NCI-H226 (cell line): ENCODE measurements around the gene MAP1LC3B2.
"Not testable (repeated sequence)": the region's sequence is repeated elsewhere in the genome, so short reads cannot be mapped to it uniquely, and the experiment has no call there.

Experiments used
- DNase-seq: peaks from one replicate; pipeline ENCODE4 v3.0.0-alpha.2; 2015

MAP1LC3B2 gene

DNA sequence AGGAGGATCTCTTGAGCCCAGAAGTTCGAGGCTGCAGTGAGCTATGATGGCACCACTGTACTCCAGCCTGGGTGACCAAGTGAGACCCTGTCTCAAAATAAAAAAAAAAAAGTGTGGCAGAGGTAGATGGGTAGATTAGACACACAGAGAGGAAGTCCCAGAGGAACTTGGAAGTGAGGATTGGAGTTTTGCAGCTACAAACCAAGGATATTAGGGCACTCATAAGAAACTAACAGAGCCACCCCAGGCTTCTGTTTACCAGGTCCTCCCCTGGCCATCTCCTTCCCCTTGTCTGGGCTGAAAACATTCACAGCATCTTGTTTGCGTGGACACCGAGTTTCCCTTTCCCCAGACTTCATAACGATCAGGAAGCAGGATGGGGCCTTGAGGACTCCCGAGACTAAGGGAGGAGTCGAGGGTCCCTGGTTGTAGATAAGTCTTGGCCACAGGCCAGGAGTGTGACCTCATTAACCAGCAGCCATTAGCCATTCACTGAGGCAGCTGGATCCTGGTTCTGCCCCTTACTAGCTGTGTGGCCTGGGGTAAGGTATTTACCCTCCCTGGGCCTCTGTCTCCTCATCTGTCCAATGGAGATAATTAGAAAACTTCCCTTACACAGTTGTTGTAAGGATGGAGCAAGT lies 2.1 kb downstream of the MAP1LC3B2 start:
- DNase-seq, result no peak

DNA sequence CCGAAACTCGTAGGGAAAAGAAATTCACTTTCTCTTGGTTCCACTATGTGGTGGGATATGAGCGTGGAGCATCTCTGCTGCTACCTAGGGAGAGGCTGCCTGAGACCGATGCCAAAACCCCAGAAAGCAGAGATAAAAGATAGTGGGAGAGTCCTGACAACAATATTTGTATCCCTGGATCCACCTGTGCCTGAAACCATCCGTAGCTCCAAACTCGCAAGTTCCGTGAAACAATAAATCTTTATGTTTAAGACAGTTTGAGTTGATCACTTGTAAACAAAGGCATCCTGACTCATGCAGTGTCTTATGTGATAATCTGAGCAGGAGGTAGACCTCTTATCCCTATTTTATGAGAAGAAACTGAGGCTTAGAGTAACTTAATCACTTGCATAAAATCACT lies 2.9 kb downstream of the MAP1LC3B2 start:
- DNase-seq, result no peak

DNA sequence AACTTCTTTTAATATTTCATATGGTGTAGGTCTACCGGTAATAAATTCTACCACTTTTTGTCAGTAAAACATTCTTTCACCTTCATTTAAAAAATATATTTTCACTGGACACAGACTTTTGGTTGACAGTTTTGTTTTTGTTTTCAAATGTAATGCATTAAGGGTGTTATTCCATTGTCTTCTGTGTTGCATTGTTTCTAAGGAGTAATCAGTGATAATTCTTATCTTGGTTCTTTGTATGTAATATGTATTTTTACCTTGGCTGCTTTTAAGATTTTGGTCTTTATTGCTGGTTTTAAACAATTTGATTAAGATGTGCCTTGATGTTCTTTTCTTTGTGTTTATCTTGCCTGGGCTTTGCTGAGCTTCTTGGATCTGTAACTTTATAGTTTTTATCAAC lies 4.1 kb downstream of the MAP1LC3B2 start:
- DNase-seq, result no peak

DNA sequence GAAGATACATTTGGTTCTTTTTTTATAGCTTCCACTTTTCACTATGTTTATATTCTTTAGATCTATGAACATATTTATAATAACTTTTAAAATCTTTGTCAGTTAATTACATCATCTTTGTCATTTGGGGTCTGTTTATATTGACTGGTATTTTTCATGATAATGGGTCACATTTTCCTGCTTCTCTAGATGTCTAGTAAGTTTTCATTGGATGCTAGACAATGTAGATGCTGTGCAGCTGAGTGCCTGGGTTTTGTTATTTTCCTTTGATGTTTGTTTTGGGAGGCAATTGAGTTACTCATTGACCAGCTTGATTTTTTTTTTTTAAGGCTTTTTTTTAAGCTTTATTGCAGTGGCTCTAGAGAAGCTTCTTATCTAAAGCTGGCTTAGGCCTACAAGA lies 4.9 kb downstream of the MAP1LC3B2 start:
- no peak for DNase-seq

DNA sequence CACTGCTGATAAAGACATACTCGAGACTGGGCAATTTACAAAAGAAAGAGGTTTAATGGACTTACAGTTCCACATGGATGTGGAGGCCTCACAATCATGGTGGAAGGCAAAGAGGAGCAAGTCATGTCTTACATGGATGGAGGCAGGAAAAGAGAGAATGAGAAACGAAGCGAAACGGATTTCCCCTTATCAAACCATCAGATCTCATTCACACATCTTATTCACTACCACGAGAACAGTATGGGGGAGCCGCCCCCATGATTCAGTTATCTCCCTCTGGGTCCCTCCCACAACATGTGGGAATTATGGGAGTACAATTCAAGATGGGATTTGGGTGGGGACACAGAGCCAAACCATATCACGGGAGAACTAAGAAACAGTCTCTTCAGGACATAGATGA lies 6.0 kb downstream of the MAP1LC3B2 start:
- not testable (repeated sequence) for DNase-seq

DNA sequence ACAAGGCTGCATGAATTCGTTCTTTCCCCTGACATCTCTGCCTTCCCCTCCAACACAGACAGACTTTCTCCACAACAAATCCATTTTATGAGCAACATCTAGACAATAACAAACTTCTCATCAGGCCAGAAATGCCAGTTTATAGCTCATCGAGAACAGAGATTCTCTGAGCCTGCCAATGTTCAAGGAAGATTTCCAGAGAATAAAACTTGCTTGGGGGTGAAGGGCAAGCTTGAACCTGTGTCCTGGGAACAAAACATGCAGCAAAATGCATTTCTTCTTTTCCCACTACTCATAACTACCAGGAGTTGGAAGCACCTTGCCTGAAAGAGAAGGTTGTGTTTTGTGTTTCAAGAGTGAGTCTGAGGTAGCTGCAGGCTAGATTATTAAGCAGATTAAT lies 6.8 kb downstream of the MAP1LC3B2 start:
- no peak for DNase-seq

DNA sequence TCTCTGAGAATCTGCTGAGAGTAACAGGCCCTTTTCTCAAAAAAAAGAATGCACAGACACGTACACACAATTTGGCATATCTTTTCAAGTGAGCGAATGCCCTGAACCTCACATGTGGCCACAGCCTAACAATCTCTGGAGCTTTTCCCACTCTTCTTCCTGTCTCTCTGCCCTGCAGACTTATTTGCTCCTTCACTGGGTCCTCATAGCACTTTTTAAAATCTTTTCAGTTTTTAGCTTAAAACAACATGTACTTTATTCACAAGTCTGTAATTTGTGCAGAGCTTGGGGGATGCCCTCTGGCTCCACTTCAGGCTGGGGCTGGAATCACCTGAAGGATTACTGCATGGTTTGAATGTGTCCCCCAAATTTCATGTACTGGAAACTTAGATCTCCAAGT lies 9.0 kb downstream of the MAP1LC3B2 start:
- no peak for DNase-seq

DNA sequence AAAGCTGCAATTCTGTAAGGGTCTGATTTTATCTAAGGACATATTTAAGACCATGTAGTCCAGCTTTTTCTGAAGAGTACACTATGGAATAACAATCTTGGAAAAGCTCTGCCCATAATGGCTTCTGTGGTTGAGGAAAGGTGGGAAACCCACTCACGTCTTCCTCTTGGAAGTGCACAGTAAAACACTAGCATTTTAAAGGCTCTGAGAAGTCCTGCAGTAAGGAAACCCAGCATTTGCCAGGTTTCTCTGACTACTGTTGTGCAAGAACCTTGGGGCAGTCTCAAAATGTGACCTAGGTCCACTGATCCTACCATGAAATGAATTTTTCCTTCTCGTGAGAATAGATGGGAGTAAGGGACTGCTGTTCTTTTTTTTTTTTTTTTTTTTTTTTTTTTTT lies 11.9 kb downstream of the MAP1LC3B2 start:
- DNase-seq, result no peak

DNA sequence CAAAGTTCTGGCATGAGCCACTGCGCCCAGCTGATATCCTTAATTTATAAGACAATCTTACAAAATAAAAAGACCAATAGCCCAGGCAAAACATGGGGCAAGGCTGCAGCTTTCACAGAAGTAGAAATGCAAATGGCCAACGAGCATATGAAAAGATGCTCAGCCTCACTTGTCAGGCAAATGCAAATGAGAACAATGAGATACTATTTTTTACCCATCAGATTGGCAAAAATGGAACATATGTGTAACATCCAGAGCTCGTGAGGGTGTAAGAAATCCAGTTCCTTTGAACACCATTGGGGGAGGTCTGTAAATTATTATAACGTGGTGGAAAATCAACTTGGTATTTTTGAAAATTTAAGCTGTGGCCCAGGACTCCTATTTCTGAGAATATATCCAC lies 14.6 kb downstream of the MAP1LC3B2 start:
- DNase-seq, result no peak

DNA sequence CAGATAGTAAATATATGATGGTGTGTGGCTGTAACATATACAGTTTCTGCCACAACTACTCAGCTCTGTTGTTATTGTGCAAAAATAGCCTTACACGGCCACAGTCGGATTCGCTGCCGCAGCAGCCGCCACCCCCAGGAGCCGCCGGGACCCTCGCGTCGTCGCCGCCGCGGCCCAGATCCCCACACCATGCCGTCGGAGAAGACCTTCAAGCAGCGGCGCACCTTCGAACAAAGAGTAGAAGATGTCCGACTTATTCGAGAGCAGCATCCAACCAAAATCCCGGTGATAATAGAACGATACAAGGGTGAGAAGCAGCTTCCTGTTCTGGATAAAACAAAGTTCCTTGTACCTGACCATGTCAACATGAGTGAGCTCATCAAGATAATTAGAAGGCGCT lies 16.6 kb downstream of the MAP1LC3B2 start:
- not testable (repeated sequence) for DNase-seq

DNA sequence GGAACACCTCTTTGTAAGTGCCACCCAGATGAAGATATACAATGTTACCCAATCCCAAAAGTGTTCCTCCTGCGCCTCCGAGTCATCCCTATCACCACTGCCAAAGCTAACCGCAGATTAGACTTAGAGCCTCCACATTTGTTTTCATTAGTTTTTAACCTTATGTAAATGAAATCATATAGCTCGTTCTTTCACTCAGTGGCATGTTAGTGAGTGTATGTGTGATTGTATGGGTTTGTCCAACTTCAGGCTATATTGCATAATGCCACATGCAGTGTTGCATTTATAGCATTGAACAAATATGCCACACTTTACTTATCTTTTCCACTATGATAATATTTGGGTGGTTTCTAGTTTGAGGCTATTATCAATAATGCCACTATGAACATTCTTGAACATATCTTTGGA lies 18.0 kb downstream of the MAP1LC3B2 start:
- no peak for DNase-seq

DNA sequence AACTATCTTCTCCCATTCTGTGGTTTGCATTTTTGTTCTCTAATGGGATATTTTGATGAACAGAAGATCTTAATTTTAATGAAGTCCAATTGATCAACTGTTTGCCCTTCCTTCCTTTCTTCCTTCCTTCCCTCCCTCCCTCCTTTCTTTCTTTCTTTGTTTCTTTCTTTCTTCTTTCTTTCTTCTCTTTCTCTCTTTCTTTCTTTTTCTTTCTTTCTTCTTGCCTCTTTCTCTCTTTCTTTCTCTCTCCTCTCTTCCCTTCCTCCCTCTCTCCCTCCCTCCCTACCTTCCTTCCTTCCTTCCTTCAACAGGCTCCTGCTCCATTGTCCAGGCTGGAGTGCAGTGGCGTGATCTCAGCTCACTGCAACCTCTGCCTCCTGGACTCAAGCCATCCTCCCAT lies 18.9 kb downstream of the MAP1LC3B2 start:
- no peak for DNase-seq

DNA sequence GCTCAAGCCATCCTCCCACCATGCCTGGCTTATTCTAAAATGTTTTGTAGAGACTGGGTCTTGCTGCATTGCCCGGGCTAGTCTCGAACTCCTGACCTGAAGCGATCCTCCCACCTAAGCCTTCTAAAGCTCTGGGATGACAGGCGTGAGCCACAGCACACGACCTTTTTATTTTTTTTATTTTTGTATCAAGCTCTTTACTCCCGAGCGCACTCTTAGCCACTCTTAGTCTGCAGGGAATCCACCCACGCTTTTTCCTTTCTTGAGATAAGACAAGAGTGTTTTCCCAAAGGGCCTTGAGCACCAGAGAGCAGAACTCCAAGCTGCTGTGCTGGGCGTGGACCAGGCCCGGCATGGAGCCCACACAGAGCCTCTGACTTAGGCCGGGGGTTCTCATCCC lies 23.4 kb downstream of the MAP1LC3B2 start:
- no peak for DNase-seq

DNA sequence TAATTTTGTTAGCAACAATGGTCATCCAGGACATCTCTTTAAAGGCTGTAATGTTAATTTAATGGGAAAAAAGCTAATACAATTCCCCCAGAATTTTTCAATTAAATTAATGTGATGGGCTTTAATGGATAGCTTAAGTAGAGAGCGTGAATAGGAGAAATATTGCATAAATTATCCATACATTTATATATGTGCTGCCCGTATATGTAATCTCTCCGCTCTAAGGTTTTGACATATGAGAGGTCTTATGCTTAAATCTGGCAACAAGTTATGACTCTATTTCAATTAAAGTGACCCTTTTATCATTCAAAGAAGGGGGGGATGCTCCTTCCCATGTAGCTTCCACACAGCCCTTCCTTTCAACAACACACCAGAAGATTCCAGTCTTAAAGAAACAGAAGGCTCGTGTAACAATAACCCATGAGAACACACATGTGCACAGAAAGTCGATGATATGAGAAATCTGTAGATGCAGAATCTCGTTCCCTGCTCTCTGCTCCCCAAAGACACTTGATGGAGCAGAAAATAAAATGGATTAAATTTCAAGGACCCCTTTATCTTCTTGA lies 24.0 kb downstream of the MAP1LC3B2 start:
- DNase-seq, result no peak

DNA sequence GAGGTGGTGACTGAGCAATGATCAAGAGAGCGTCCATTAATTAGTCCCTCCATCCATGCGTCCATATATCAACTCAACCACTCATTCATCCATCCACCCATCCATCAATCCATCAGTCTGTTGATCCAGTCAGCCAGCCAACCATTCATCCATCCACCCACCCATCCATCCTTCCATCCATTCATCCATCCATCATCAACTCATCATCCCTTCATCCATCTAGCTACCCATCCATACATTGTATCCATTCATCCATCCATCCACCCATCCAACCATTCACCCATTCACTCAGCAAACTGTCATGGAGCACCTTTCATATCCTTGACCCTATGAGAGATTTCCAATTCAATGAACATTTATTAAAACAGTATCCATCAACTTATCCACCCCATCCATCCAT lies 28.1 kb downstream of the MAP1LC3B2 start:
- DNase-seq, result no peak

DNA sequence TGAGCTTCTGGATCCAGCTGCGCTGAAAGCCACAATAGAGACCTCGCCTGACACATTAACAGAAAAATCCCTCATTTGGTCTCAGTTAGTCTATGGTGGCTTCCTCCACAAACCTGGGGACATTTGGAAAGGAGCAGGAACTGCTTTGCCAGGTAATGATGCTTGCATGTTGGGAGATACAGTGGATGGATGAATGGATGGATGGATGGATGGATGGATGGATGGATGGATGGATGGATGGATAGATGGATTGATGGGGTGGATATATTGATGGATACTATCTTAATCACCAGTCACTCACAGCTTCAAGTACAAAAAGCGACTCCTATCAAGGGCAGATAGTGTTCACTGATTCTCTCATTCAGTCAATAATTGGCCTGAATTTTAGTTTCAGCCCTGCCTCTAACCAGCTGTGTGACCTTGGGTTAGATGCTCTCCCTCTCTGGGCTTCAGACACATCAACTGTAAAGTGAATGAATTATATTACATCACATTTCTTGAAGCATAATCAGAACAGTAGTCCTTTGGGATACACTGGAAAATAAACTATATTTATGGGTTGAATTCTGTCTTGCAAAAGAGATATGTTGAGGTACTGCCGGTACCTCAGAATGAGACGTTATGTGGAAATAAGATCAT lies 29.3 kb downstream of the MAP1LC3B2 start:
- no peak for DNase-seq

DNA sequence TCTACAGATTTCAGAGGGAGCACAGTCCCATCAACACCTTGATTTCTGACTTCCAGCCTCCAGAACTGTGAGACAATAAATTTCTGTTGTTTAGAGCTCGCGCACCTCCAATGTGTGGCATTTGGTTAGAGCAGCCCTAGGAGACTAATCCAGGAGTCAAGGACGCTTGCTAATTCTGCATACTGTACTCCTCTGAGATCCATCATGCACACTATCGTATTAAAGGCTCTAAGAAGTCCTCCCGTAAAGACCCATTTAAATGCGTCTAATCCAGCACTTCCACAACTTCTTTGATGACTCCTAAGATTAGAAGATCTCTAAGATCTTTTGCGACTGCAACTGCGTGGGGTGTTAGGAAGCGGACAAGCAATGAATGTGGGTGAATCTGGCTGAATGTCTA lies 30.4 kb downstream of the MAP1LC3B2 start:
- DNase-seq, result no peak

DNA sequence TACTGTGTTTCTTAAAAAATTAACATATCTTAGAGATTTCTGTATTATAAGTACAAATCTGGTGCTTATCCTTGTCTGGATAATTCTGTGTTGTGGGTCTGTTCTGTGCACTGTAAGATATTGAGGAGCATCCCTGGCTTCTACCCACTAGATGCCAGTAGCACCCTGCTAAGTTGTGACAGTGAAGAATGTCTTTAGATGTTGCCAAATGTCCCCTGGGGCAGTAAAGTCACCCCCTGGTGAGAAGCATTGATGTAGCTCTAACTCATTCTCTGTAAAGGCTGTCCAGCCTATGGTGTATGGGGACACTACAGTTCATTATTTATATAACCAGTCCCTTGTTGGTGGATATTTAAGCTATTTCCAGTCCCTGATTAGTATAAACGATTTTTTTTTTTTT lies 31.4 kb downstream of the MAP1LC3B2 start:
- no peak for DNase-seq

DNA sequence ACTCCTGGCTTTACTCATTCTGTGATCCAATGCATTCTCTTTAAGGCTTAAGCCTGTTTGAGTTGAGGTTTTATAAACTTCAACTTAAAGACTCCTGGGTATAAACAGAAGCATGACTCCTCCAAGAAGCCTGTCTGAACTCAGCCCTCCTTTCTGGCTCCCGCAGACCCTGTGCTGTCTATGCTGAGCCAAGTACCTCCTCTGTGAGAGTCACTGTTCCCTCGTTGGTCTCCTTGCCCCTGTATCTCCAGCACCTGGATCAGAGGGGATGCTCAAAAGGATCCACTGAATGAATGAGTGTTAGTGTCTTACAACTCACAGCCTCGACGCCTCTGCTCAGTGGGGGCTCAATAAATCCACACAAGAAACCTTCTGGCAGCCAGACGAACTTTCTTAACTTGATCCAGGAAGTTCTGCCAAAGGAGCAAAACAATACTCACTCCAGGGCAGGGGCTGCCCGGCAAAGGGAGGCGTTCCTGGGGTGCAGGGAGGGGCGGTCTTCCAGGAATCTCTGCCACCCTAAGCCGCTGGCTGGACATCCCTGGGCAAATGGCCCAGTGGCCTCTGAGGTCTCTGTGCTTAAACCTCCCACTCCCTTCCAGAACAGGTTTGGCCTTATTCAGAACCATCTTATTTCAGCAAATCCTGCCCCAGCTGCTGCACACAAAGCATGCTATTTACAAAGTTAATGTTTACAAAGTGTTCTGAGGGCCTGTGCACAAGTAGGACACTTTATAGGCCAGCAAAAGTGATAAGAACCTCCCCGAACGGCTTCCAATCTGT lies 32.9 kb downstream of the MAP1LC3B2 start:
- no peak for DNase-seq

DNA sequence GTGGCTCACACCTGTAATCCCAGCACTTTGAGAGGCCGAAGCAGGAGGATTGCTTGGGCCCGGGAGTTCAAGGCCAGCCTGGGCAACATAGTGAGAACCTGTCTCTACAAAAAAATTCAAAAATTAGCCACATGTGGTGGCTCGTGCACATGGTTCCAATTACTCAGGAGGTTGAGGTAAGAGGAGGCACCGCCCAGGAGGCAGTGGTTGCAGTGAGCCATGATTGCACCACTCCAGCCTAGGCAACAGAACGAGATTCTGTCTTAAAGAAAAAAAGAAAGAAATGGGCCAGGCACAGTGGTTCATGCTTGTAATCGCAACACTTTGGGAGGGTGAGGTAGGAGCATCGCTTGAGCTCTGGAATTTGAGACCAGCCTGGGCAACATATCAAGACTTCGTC lies 33.5 kb downstream of the MAP1LC3B2 start:
- no peak for DNase-seq

DNA sequence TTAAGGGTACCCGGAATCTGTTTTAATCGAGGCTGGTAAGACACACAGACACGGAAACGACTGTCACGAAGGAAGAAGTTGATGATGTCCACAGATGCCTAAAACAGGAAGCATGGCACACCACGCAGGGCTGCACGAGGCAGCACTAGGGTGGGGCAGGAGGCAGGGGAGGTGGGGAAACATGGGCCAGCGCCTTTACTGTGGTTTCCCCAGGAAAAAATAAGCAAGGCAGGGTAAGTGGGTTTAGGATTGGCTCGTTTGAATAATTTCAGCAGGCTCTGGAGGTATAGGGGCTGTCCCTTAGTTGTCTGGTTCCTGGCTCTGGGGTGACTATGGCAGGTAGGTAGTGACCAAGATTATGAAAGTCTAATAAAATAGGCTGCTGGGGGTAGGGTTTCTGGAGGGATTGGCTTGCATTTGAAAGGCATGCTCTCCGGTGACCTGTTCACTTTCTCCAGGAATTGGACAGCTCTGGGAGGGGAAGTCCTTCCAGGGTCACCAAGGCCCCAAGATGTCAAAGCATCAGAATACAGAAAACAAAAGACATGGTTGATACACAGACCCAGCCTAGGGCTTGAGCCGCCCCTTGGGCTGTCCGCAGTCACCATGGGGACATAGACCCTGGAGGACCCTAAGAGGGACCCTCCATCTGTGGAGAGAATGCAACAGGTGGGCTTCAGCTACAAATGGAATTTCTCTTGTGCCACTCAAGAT lies 35.3 kb downstream of the MAP1LC3B2 start:
- no peak for DNase-seq

DNA sequence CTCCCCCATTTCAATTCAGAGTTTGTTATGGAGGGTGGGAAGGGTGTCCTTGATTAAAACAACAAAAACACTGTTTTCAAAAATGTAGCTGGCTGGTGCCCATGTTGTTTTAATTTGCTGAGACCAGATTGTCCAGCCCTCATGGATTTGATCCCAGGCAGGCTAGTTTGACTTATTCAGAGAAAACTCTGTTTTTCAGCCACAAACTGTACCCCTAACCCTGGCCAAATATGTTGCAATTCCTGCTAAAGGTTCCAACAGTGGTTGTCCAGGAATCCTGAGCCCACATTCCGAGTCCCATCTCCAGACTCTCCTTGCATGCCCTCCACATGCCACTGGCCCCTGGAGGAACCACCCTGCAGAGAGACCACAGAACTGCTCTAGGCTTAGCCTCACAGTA lies 36.0 kb downstream of the MAP1LC3B2 start:
- DNase-seq, result no peak

DNA sequence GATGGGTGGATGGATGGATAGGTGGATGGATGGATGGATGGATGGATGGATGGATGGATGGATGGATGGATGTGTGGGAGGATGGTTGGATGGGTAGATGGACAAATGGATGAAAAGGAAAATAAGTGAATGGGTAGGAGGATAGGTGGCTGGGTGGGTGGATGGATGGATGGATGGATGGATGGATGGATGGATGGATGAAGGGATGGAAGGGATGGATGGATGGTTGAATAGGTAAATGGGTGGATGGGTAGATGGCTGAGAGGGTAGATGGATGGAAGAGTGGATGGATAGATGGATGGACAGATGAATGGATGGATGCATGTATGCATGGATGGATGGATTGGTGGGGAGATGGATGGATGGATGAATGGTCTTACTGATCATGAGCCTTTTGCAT lies 36.5 kb downstream of the MAP1LC3B2 start:
- DNase-seq, result no peak
